ENCODE data around the gene EYA2. TPM values are rescaled to one million over a fixed set of nuclear protein-coding genes. Genes with fewer than 3 reads are reported as not detected.
A peak's percentile ranks its signal among the peaks of the same experiment; 100 is the strongest.

The EYA2 gene
- total RNA-seq, 1 experiment from 2014 or later = 0.74 TPM

DNA sequence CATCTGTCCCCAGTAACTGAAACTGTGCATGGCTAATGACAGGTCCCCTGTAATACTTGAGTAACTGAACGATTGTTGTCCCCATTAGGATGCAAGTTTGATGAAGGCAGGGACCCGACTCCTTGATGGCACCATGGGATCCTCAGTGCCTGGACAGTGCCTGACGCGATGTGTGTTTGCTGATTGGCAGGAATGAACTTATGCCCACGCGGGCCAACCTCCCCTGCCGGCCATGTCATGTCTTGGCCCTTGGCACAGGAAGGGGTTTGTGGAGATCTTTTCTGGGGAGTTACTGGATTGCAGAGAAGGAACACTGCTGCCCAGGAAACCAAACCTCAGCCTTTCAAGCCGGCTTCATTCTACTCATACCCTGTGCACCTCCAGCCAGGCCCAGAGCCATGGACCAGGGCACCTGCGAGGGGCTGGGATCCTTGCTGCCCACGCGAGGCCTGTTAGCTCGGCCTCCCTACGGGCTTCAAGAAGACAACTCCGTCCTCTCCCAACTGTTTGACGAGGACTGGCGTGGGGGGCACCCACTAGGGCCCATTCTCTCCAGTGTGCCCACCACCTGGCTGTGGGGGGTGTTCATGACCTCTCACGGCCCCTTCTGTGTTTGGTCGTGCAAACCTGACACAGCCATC lies 314.0 kb downstream of the EYA2 start:
- H3K56ac ChIP-seq (ENCODE audit: insufficient read length, low read depth, low read length) = no peak overlapping the region
- H3K4me3 Mint-ChIP-seq = no peak overlapping the region
- no peak overlapping the region for H2BK120ac ChIP-seq (ENCODE audit: low read depth, low read length, poor library complexity, severe bottlenecking)
- peaks cover 0 to 29% (median 9%) of the 10 kb centered on the region in 3 experiments; a peak in 5 of 7 replicates for H3K36me3 Mint-ChIP-seq (ENCODE audit: insufficient read depth in 1 of 3, low read depth in 3 of 3)
- H4K20me1 ChIP-seq (ENCODE audit: control insufficient read depth, insufficient read depth, insufficient read length) = no peaks in the 10 kb centered on the region
- no peak overlapping the region for H2AK5ac ChIP-seq (ENCODE audit: insufficient read length, low read length)
- WGBS (ENCODE audit: extremely low coverage, insufficient read length, low lambda C conversion rate) = no CpG with 5 or more reads among the region's 18 CpGs
- H3K23me2 ChIP-seq (ENCODE audit: insufficient read length, low read depth, low read length, poor library complexity, severe bottlenecking) = no peaks in the 10 kb centered on the region
- no peak overlapping the region for H3K4me2 ChIP-seq (ENCODE audit: insufficient read depth, insufficient read length, low read length)
- TF ChIP-seq, protein P1, sequence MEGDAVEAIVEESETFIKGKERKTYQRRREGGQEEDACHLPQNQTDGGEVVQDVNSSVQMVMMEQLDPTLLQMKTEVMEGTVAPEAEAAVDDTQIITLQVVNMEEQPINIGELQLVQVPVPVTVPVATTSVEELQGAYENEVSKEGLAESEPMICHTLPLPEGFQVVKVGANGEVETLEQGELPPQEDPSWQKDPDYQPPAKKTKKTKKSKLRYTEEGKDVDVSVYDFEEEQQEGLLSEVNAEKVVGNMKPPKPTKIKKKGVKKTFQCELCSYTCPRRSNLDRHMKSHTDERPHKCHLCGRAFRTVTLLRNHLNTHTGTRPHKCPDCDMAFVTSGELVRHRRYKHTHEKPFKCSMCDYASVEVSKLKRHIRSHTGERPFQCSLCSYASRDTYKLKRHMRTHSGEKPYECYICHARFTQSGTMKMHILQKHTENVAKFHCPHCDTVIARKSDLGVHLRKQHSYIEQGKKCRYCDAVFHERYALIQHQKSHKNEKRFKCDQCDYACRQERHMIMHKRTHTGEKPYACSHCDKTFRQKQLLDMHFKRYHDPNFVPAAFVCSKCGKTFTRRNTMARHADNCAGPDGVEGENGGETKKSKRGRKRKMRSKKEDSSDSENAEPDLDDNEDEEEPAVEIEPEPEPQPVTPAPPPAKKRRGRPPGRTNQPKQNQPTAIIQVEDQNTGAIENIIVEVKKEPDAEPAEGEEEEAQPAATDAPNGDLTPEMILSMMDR (conservative IDR thresholded peaks at IDR 0.05) = no peak
- no peak overlapping the region for H4K8ac ChIP-seq (replicated peaks; ENCODE audit: insufficient read length, low read depth, low read length)
- no peaks in the 10 kb centered on the region for H3K4me1 ChIP-seq (ENCODE audit: insufficient read depth, low read length)
- H3K14ac ChIP-seq (ENCODE audit: insufficient read depth, low read length) = no peak overlapping the region
- peaks cover 20 to 25% of the 10 kb centered on the region in 2 experiments for H3K4me1 Mint-ChIP-seq
- no peak overlapping the region for H4K91ac ChIP-seq (ENCODE audit: insufficient read length, low read depth, low read length)
- no peaks in the 10 kb centered on the region for H3K27me3 ChIP-seq (ENCODE audit: insufficient read depth, low read length)
- no peak overlapping the region for H3K27ac ChIP-seq (ENCODE audit: insufficient read length, low read depth, low read length)
- H2BK20ac ChIP-seq (ENCODE audit: low read depth, low read length, poor library complexity, severe bottlenecking) = no peak overlapping the region
- no peak overlapping the region for H3K4ac ChIP-seq (ENCODE audit: low read depth, low read length)
- H2BK5ac ChIP-seq (ENCODE audit: insufficient read length, low read length) = no peak overlapping the region
- H3K27me3 Mint-ChIP-seq (ENCODE audit: low read depth) = peaks cover 1% of the 10 kb centered on the region; the same call in 1 of the 2 replicates
- no peaks in the 10 kb centered on the region for H3K9me3 ChIP-seq (ENCODE audit: control insufficient read depth, low read depth, low read length)
- no peak overlapping the region for H3K23ac ChIP-seq (ENCODE audit: insufficient read length, low read depth, low read length)
- no peaks in the 10 kb centered on the region for H3K9me3 Mint-ChIP-seq
- no peak overlapping the region for H2BK15ac ChIP-seq (ENCODE audit: low read depth, low read length)
- no peak overlapping the region for H4K5ac ChIP-seq (ENCODE audit: insufficient read length, low read depth, low read length)
- no peak overlapping the region for H2BK12ac ChIP-seq (ENCODE audit: insufficient read length, low read depth, low read length)
- no peak overlapping the region for H2AFZ ChIP-seq (ENCODE audit: low read length)
- H3K27ac Mint-ChIP-seq = peak overlapping the region in 2 of 3 experiments; percentile 13 to 62; a peak in 2 of 7 replicates
- no peak for DNase-seq
- no peak overlapping the region for H3K9ac ChIP-seq (ENCODE audit: extremely low read depth, insufficient read length, low read length)
- H3K79me1 ChIP-seq (ENCODE audit: insufficient read depth, low read depth, low read length, poor library complexity, severe bottlenecking) = peaks cover 2% of the 10 kb centered on the region
- H3K79me2 ChIP-seq (ENCODE audit: insufficient read depth, low read length) = peaks cover 3% of the 10 kb centered on the region; the same call in 1 of the 2 replicates
- H3T11ph ChIP-seq (ENCODE audit: low read length) = no peak overlapping the region
- H3K18ac ChIP-seq (ENCODE audit: insufficient read length, low read depth, low read length) = no peak overlapping the region
